HepG2 (cell line): ENCODE results near the gene CD300LG.

ENCODE experiments used
- CREM ChIP-seq, 2 experiments: sonication (generic) in 1 of 2; formaldehyde crosslinking in 1 of 2; IDR thresholded peaks; 2 replicates each; pipeline versions ENCODE4 v1.4.0 to v1.6.1; 2016 to 2020; ENCODE audit warnings: antibody characterized with exemption in 1 of 2, mild to moderate bottlenecking in 1 of 2, missing genetic modification reagents in 1 of 2
- CTCF ChIP-seq: sonication (generic); formaldehyde crosslinking; IDR thresholded peaks from 2 replicates; pipeline ENCODE4 v1.5.0; 2020; ENCODE audit warnings: mild to moderate bottlenecking, missing genetic modification reagents, moderate library complexity
- EZH2 ChIP-seq: conservative IDR thresholded peaks from 2 replicates; pipeline ENCODE4 v1.6.1; 2012; ENCODE audit warnings: mild to moderate bottlenecking, low read depth, low read length, moderate library complexity
- GMEB2 ChIP-seq: IDR thresholded peaks from 2 replicates; pipeline ENCODE4 v1.6.1; 2016; ENCODE audit warnings: missing biosample characterization, missing genetic modification reagents, low read depth
- JUND ChIP-seq: sonication (generic); formaldehyde crosslinking; IDR thresholded peaks from 2 replicates; pipeline ENCODE4 v1.8.0; 2022; ENCODE audit warnings: mild to moderate bottlenecking, missing genetic modification reagents
- KLF16 ChIP-seq, 2 experiments: sonication (generic) in 1 of 2; formaldehyde crosslinking in 1 of 2; IDR thresholded peaks; 2 replicates each; pipeline versions ENCODE4 v1.6.1 to v1.8.0; 2016 to 2023; ENCODE audit warnings: missing genetic modification reagents in 2 of 2, missing compliant biosample characterization in 1 of 2
- SP1 ChIP-seq, 2 experiments: fragments of 450-650 bp in 1 of 2; sonication (generic) in 1 of 2; formaldehyde crosslinking in 1 of 2; IDR thresholded peaks; 2 replicates each; pipeline versions ENCODE4 v1.4.0 to v1.6.1; 2016 to 2020; ENCODE audit warnings: missing genetic modification reagents in 1 of 2
- YY1 ChIP-seq: IDR thresholded peaks from 2 replicates; pipeline ENCODE4 v1.6.1; 2011; ENCODE audit warnings: low read length, low read depth, moderate library complexity, mild to moderate bottlenecking; ENCODE audit not compliant: insufficient read depth, insufficient replicate concordance
- ZBTB14 ChIP-seq: sonication (generic); formaldehyde crosslinking; IDR thresholded peaks from 2 replicates; pipeline ENCODE4 v1.4.0; 2020; ENCODE audit warnings: missing genetic modification reagents
- ZNF207 ChIP-seq: fragments of 450-650 bp; IDR thresholded peaks from 2 replicates; pipeline ENCODE4 v1.6.1; 2016; ENCODE audit warnings: antibody characterized with exemption, borderline replicate concordance
- ZNF280B ChIP-seq: sonication (generic); formaldehyde crosslinking; IDR thresholded peaks from 2 replicates; pipeline ENCODE4 v1.5.0; 2020; ENCODE audit warnings: missing genetic modification reagents, mild to moderate bottlenecking, borderline replicate concordance
- ZNF337 ChIP-seq: sonication (generic); formaldehyde crosslinking; IDR thresholded peaks from 2 replicates; pipeline ENCODE4 v1.5.1; 2020; ENCODE audit warnings: missing genetic modification reagents, low read depth, mild to moderate bottlenecking, borderline replicate concordance
- TF ChIP-seq, protein P1 (sequence below), 2 experiments: sonication (generic) in 1 of 2; formaldehyde crosslinking in 1 of 2; IDR thresholded peaks; 2 replicates each; pipeline versions ENCODE4 v1.5.1 to v1.6.1; 2011 to 2020; ENCODE audit warnings: borderline replicate concordance in 1 of 2, low read depth in 1 of 2, low read length in 1 of 2, mild to moderate bottlenecking in 1 of 2, missing genetic modification reagents in 1 of 2, moderate library complexity in 1 of 2
- TF ChIP-seq, protein P2 (sequence below): sonication (generic); formaldehyde crosslinking; IDR thresholded peaks from 2 replicates; pipeline ENCODE4 v1.4.0; 2020; ENCODE audit warnings: mild to moderate bottlenecking, missing genetic modification reagents

GRCh38 chr17:43900858-43901754 is 54.1 kb downstream of the CD300LG start:
- TF ChIP-seq EZH2 (no peak), JUND (CRISPR knock-in tag) (no peak), ZNF280B (CRISPR knock-in tag) (no peak), ZBTB14 (CRISPR knock-in tag) (no peak), GMEB2 (no peak), ZNF207 (no peak), CTCF (CRISPR knock-in tag) (no peak), SP1 (IDR thresholded peaks at IDR 0.05) (no peak), SP1 (CRISPR knock-in tag; IDR thresholded peaks at IDR 0.05) (no peak), ZNF337 (CRISPR knock-in tag) (no peak), YY1 (no peak), KLF16 (CRISPR knock-in tag; IDR thresholded peaks at IDR 0.05) (no peak), CREM (IDR thresholded peaks at IDR 0.05) (no peak), CREM (CRISPR knock-in tag; IDR thresholded peaks at IDR 0.05) (no peak)
- TF ChIP-seq, protein P1, sequence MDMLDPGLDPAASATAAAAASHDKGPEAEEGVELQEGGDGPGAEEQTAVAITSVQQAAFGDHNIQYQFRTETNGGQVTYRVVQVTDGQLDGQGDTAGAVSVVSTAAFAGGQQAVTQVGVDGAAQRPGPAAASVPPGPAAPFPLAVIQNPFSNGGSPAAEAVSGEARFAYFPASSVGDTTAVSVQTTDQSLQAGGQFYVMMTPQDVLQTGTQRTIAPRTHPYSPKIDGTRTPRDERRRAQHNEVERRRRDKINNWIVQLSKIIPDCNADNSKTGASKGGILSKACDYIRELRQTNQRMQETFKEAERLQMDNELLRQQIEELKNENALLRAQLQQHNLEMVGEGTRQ (IDR thresholded peaks at IDR 0.05; ENCODE audit: low read depth, low read length) = no peak
- TF ChIP-seq, protein P1 (CRISPR knock-in tag; IDR thresholded peaks at IDR 0.05; ENCODE audit: borderline replicate concordance) = no peak
- TF ChIP-seq, protein P2, sequence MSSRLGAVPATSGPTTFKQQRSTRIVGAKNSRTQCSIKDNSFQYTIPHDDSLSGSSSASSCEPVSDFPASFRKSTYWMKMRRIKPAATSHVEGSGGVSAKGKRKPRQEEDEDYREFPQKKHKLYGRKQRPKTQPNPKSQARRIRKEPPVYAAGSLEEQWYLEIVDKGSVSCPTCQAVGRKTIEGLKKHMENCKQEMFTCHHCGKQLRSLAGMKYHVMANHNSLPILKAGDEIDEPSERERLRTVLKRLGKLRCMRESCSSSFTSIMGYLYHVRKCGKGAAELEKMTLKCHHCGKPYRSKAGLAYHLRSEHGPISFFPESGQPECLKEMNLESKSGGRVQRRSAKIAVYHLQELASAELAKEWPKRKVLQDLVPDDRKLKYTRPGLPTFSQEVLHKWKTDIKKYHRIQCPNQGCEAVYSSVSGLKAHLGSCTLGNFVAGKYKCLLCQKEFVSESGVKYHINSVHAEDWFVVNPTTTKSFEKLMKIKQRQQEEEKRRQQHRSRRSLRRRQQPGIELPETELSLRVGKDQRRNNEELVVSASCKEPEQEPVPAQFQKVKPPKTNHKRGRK (CRISPR knock-in tag) = no peak
